Activated CD4-positive, alpha-beta T cell treated with anti-CD3 and anti-CD28 coated beads, Interleukin-2, Interleukin-4, amounts not matched to agents 100 ng/mL and 50 ng/mL, durations not matched to agents 16 hours and 8 hours (primary cell): ENCODE results near the gene SMIM35.

ENCODE experiments used
- DNase-seq: peaks from one replicate; pipeline ENCODE4 v3.0.0-alpha.2; 2020; ENCODE audit warnings: low spot score

The SMIM35 gene

GRCh38 chr11:118057251-118058145 is 29.3 kb downstream of the SMIM35 start:
- DNase-seq: no peak

- no peak for DNase-seq
Measured at GRCh38 chr11:118056806-118057205, 30.0 kb downstream of the SMIM35 start.

- no peak for DNase-seq
Measured at GRCh38 chr11:118055966-118056365, 30.8 kb downstream of the SMIM35 start.

- DNase-seq: no peak
Measured at GRCh38 chr11:118054712-118055640, 31.8 kb downstream of the SMIM35 start.

- DNase-seq: no peak
Measured at GRCh38 chr11:118052581-118053206, 34.1 kb downstream of the SMIM35 start.

GRCh38 chr11:118051611-118052461 is 34.9 kb downstream of the SMIM35 start:
- peak; percentile 69 for DNase-seq

GRCh38 chr11:118051136-118051610 is 35.6 kb downstream of the SMIM35 start:
- no peak for DNase-seq

- no peak for DNase-seq
Measured at GRCh38 chr11:118050208-118050891, 36.4 kb downstream of the SMIM35 start.

- DNase-seq: no peak
Measured at GRCh38 chr11:118049771-118050170, 37.0 kb downstream of the SMIM35 start.

- peak; percentile 32 for DNase-seq
Measured at GRCh38 chr11:118048472-118049370, 38.0 kb downstream of the SMIM35 start.

- DNase-seq: no peak
Measured at GRCh38 chr11:118047749-118048148, 39.0 kb downstream of the SMIM35 start.

- peak; percentile 32 for DNase-seq
Measured at GRCh38 chr11:118046964-118047700, 39.6 kb downstream of the SMIM35 start.

GRCh38 chr11:118046051-118046963 is 40.5 kb downstream of the SMIM35 start:
- DNase-seq: peak; percentile 66

- no peak for DNase-seq
Measured at GRCh38 chr11:118045191-118045590, 41.6 kb downstream of the SMIM35 start.

GRCh38 chr11:118042796-118043195 is 44.0 kb downstream of the SMIM35 start:
- no peak for DNase-seq

GRCh38 chr11:118042141-118042540 is 44.6 kb downstream of the SMIM35 start:
- peak; percentile 25 for DNase-seq

- DNase-seq: peak; percentile 66
Measured at GRCh38 chr11:118033443-118033842, 53.3 kb downstream of the SMIM35 start.

- DNase-seq: no peak
Measured at GRCh38 chr11:118028626-118029025, 58.1 kb downstream of the SMIM35 start.
